ENCODE measurements around the gene TMEM165.

The TMEM165 gene

DNA sequence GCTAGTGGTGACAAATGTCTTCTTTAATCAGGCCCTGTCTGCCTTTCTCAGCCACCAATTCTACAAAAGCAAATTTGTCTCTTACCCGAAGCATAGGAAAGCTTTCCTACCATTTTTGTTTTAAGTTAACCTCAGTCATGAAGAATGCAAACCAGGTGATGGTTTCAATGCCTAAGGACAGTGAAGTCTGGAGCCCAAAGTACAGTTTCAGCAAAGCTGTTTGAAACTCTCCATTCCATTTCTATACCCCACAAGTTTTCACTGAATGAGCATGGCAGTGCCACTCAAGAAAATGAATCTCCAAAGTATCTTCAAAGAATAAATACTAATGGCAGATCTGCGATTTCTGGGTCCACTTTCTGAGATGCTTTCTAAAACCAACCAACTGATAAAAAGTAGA, 25.8 kb upstream of the TMEM165 start:
- no peak for DNase-seq

DNA sequence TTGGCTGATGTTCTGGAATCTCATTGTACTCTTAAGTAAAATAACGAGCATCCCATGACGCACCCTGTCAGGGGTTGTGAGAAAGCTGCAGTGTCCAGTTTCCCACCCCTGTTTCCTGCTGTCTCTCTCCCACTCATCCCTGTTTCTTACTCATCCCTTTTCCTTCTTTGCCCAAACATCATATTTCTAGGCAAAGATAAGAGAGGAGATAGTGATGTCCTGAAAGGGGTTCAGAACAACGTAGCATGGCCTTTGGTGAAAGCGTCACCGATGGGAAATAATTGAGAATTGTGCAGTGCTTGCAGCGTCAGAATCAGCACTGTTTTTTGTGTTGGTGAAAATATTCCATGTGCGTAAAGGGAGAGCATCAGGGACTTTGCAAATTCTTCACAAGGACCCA, 23.5 kb upstream of the TMEM165 start:
- DNase-seq = no peak

DNA sequence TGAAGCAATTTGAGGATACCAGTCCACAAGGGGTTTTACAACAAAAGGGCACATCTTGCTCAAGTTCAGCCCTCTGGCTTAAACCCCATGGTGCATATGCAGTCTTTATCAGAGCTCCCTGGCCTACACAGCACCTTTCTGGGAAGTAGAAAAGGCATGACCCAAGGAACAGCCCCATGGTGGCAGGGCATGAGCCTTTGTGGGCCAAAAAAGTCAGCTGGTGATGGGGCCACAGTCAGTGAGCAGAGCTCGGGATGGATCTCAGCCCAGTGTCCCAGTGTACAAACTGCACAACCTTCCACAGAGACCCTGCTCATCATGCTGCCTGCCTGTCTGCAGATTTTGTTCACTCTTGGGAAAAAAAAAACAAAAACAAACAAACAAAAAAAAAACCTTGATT, 22.3 kb upstream of the TMEM165 start:
- DNase-seq = no peak

DNA sequence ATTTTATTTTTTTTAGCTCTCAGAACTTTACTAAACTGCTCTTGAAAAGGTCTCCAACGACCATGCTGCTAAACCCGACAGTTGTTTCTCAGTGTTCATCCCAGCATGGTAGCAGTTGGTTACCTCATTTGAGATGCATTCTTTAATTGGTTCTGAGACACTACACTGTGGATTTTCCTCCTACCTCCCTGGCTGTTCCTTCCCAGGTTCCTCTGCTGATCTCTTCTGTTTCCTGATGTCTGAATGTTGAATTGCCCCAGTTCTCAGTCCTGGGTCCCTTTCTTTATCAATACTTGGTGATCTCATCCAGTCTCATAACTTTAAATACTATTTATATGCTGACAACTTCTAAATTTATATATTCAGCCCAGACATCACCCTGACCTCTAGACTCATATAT, 19.1 kb upstream of the TMEM165 start:
- no peak for DNase-seq

DNA sequence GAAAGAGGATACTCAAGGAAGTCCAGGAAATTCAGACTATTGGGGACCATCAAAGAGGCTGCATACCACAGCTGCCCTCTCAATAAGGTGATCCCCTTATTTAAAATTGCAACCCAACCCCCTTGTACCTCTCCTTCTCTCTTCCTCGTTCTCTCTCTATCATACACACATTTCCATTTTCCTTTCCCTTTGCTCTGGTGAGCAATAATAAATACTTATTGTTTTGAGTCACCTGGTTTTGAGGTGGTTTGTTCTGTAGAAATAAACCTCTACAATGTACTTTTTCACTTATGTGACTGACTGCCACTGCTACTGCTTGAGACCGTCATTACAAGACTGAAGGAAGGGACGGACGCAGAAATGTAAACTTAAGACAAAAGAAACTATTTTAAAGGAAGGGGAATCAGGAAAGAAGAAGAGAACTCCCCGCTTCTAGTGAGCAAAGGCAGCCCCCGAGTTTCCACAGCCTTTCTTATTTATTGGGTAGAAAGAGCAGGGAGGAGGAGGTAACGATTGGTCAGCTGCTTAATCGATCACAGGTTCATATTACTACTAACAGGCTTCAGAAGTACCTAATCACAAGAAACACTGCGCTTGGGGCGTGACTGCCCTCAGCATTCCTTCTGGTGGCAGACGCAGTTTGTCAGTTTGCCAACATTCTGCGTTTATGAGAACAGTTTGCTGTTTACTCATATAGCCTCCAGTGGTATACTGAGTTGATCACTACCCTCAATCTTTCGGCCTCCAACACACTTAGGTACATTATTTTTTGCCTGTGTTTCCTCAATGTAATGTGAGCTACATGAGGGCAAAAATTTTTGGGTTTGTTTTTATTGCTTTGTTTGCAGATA, 16.9 kb upstream of the TMEM165 start:
- DNase-seq = no peak

DNA sequence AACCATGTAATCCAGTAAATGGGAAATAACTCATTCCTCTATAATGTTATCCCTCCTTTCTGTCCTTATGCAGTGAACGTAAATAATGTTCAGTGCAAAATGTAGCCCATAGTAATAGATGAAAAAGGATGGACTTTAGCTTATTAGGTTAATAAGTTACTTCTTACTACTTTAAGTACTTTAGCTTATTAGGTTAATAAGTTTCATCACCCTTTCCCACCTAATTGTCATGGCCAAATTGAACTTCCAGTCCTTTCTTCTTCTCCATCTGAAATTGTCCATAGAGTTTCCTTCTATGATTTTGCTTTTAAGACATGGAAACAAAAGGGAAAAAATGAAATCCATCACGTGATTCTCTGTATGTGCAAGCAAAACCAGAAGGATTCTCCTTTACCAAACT, 15.2 kb upstream of the TMEM165 start:
- DNase-seq = no peak

DNA sequence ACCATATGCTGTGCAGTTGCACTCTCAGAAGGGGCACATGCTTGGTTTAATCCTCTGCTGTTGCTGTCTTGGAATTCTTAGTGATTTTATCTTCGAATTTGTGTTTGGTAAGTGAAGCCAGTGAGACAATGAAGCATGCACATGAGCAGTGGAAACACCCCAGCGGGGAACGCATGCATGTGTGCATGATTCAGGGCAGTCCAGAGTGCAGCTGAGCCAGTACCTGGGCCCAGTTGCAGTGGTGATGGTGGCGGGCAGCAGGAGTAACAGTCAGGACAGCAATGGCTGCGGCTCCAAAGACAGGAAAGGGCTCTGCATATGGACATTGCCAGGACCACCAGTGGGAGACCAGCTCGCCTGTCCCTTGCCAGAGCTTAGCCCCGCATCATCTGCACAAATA, 14.3 kb upstream of the TMEM165 start:
- DNase-seq = no peak

DNA sequence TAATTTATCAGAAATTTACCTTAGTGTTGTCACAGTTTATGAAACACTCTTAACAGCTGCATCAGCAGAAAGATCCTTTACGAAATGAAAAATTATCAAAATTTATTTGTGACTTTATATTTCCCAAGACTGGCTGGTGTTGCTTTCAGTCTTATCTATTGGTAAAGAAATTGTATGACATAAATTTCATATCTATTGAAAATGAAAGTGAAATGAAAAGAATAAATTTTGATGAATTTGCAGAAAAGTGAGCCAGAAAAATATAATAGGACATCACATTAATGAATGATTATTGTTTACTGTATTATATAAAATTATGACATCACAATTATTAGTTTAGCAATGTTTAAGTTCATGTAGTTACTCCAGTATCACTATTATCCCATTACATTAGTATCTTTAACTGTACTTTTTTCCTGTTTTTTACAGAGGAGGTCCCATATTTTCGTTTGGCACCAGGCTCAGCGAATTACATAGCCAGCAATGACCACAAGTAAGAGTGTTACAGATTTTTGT, 13.2 kb upstream of the TMEM165 start:
- DNase-seq = no peak

DNA sequence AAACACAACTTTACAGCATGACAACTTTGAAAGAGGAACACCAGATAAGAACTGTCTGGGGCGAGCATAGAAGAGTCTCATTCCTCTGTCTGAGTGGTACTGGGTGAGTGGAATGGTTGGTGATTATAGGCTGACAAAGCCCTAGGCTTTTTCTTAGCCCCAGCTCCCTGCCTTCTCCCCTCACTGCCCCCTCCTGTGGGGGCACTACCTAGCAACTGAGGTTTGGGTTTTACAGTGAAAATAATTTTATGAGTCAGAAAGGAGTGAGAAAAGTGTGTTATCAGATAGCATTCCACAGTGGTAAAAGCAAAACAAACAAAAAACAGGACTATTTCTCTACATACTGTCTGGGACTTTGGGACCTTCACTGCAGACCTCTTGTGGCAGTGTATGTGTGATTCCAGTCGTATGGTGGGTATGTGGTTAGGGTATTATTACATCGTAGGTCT, 10.5 kb upstream of the TMEM165 start:
- no peak for DNase-seq

DNA sequence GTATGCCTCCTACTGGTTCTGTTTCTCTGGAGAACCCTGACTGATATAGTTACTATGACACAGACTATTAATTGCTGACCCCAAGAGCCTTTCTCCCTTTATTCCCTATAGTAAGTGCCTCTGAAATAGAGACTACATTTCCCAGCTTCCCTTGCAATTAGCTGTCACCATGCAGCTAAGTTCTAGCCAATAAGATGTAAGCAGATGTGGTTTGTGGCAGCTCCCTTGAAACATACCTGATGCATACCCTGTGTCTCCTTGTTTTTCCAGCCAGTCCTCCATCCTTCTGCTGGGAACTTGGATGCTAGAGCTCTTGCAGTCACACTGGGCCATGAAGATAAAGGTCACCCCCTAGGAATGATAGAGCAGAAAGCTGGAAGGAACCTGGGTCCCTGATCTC, 9.7 kb upstream of the TMEM165 start:
- no peak for DNase-seq

DNA sequence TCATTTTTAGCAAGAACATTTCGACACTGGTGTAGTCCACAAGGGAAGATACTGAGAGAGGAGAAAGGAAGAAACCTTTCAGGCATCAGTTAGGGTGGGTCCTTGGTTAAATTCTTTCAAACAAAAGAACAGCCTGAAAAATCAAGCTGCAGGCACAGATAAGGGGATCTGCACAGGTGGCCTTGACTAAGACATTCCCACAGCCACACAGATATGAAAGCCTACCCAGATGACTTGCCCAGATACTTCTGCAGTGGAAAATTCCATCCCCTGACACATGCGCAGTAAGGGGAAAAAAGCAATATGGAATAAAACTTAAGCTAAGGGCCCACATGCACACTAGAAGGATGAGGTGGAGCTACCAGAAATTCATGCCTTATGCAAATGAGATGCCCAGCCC, 8.9 kb upstream of the TMEM165 start:
- DNase-seq = no peak

DNA sequence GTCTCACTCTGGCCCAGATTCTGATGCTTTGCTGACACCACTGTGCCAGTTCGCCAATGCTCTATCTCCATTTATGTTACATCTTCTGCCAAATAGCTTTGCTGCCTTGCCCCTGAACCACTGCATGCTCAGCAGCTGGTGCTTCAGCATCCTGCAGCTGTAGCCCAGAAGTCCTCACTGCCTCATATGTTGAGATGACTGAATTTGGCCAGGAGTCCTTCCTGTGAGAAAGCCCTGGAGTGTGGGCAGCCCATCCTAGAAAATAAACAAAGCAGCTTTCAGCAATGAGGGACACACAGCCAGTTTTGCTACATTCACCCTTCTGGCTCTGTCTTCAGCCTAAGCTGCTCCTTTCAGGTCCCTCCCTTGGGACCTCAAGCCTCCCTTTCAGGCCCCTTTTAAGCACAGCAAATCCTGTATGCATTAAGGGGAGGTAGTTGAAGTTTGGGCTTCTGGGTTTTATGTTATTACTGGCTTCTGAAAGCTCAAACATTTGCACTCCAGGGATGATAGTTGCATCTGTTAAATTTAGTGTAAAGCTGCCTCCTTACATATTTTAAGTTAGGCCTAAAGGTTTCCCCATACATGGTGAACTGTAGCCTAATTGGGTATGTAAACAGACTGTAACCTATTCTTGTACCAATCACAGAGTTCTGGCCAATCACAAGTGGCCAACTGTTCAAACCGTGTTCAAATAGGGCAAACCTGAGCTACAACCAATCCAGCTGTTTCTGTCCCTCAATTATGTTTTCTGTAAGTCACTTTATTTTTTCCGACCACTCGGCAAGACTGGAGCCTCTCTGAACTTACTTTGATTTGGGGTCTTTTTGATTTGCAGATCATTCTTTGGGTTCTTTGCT, 2.1 kb upstream of the TMEM165 start:
- no peak for DNase-seq

DNA sequence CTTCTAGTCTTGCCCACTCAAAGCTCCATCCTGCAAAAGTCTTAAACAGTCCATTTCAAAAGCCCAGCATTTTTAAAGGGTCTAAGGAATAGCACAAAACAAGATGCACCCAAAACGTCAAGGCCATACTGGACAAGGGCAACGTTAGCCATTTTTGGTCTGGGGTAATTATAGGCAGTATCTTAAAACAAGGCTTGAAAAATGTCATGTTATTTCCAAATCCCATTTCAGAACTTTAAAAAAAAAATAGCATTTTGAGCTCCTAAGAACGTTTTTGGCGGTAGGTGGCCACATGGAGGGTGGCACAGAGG, 584 bp upstream of the TMEM165 start:
- no peak for DNase-seq

DNA sequence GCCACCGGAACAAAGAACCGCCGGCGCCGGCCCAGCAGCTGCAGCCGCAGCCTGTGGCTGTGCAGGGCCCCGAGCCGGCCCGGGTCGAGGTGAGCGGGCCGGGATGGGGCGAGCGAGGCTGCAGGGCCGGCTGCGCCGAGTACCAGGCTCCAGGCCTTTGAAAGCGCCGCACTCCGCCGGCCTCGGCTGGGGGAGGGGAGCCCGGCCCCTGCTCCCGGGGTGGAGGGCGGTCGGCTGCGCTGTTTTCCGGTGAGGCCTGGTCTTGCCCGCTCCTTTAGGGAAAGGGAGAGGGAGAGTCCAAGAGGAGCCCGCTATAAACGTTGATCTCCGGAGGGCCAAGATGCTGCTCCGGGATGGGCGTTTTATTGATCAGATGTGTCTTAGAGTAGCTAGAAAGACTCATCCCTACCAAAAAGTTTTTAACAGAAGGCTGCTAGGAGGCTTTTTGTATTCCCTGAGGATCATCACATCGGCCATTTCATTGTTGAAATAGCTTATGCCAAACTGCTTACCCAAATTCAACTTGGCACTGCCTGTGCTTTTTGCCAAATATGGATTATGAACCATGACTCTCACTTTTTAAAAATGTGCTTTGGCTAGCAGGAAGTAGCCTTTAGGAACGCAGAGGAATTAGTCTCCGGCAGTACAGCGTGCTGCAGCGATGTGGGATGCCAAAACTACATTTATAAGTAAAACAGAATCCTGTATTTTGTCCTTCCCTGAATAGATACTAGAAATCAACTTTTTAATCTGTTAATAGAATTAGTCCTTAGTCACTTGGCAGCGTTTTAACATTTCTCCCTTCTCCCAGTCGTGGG, 760 bp downstream of the TMEM165 start:
- no peak for DNase-seq

DNA sequence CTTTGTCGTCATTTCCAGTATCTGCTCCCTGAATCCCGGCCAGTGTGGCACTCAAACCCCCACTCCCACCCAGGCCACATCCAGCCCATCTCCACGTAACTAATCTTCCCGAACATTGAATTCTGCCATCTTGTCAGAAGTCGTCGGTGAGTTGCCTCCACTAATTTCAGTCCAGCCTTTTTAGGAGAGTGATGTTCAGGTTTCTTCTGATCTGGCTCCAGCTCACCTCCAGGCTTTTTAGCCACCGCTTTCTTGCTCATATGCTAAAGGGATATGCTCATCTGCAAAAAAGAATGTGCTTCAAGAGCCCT, 1.3 kb downstream of the TMEM165 start:
- no peak for DNase-seq

DNA sequence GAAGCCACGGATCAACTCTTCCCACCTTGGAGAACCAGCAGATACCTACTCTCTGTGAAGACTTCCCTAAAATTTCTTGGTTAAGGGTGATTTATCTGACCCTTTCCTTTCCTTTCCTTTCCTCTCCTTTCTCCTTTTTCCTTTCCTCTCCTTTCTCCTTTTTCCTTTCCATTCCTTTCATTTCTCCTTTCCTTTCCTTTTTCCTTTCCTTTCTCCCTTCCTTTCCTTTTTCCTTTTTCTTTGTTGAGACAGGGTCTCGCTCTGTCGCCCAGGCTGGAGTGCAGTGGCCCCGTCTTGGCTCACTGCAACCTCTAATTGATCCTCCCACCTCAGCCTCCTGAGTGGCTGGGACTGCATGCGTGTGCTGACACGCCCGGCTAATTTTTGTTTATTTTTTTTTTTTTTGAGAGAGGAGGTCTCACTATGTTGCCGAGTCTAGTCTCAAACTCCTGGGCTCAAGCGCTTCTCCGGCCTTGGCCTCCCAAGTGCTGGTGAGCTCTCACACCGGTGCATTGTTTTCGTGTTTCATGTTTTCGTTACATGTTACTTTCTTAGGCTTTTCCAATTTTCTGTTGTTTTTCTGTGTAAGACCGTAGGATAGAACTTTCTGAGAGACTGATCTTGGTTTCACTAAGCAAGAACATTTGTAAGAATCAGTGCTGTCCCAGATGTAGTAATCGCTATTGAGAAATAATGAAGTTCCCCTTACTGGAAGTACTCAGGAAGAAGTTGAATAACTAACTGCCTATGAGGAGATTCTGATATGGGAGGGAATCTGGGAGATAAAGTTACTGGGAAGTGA, 2.0 kb downstream of the TMEM165 start:
- no peak for DNase-seq

DNA sequence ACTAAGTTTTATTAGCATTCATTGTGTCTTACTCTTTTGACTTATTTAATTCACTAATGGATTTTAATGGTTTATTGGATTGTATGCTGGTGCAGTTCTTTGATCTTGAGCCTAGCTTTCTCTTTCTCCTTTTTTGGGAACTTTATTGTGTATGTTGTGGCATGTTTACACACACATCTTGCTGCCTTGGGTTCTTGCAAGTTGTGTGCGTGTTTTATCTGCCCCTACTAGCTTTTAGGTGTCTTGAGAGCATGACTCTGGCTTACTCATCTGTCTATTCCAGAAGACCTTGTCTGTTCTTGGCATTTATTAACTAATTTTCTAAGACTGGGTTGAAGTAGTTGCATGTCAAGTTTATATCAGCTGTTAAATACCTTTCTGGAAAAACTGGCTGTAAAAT, 2.7 kb downstream of the TMEM165 start:
- no peak for DNase-seq

DNA sequence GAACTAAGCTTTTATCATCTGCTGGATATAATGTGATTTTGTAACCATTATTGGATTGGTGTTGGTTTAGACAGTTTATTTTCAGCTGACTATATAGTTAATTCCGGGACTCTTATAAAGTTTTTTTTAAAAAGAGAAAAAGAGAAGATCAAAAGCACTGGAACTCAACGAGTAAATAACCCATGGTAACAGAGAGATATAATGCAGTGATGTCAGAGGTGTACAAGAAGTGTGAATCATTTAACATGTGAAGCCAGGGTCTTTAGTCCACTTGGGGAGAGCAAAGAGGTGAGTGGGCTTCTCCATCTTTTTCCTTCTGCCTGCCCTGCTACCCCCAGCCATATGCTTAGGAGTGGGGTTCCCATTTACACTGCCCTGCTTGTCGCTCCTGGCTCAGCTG, 3.2 kb downstream of the TMEM165 start:
- no peak for DNase-seq

DNA sequence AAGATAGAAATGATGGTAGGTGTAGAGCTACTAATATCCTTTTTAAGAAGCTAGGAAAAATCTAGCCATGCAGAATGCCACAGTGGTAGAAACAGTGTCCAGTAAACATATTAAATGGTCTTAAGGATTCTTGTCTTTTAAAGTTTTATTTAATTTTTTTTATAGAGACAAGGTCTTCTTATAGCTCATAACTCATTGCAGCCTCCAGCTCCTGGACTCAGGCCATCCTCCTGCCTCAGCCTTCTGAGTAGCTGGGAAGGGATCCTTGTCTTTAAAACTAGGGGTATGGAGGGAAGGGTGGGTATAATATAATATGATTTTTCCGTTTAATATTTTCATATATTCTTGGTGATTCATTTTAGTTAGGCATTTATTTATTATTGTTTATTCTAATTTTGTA, 3.8 kb downstream of the TMEM165 start:
- no peak for DNase-seq

DNA sequence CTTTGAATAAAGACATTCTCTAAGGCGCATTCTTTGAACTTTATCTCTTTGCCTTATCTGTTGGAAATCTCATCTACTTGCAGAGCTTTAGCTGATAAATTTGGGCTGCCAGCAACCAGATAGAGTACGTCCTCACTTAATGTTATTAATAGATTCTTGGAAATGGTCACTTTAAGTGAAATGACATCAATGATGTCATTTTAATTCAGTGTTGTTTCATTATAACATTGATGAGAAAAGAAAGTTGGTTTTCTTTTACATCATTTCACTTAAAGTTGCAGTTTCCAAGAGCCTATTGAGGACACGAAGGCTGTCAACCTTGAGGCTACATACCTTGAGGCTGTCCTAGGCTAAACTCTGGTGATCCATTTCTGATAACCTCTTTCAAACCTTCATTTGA, 9.3 kb downstream of the TMEM165 start:
- no peak for DNase-seq

DNA sequence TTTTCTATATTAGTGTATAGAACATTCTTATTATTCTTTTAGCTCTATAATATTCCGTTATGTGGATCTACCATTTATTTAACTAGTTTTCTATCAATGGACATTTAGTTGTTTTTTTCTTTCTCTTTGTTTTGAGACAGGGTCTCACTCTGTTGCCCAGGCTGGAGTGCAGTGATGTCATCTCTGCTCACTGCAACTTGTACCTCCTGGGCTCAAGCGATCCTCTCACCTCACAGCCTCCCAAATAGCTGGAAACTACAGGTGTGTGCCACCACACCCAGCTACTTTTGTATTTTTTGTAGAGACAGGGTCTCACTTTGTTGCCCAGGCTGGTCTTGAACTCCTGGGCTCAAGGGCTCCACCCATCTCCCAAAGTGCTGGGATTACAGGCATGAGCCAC, 10.8 kb downstream of the TMEM165 start:
- DNase-seq = no peak

DNA sequence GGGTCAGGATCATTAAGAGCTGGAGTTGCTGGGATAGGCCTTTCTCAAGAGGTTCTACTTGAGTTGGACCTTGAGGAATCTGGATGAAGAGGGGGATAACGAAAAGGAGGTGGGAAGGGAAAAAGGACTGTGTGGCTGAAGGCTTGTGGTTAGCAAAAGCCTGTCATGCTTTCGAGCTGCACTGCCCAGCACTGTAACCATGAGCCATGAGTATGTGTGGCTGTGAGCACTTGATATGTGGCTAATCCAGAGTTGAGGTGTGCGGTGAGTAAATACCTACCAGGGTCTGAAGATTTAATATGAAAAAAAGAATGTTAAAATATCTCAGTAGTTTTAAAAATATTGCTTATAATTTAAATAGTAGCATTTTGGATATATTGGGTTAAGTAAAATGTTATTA, 11.4 kb downstream of the TMEM165 start:
- DNase-seq = no peak

DNA sequence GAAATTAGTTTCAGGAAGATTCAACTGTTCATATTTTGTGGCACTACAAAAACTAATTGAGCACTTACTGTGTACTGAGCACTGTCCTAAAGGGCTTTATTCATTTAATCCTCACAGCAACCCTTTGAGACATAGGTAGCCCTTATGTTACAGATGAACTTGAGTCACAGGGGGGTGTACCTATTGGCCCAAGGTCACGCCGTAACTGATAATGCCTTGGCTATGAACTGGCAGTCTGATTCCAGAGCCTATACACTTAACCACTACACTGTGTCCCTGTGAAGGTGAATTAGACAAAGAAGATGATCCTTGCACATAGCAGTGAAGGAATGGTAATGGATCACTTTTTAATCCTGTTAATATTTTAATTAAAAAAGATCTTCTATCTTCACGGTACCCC, 12.0 kb downstream of the TMEM165 start:
- no peak for DNase-seq
